NB4 (cell line): ENCODE data around the gene ZSWIM1.

ENCODE experiments used
- DNase-seq: peaks from one replicate; pipeline ENCODE4 v3.0.0; 2010; ENCODE audit warnings: low read depth
- H3K4me3 ChIP-seq: one replicate; pipeline ENCODE4 v1.5.1; 2011; ENCODE audit warnings: mild to moderate bottlenecking, low read depth, low read length, moderate library complexity
- CTCF ChIP-seq: IDR thresholded peaks from one replicate; pipeline ENCODE4 v1.5.1; 2012; ENCODE audit warnings: low read depth, low read length
- MYC ChIP-seq: IDR thresholded peaks from 2 replicates; pipeline ENCODE4 v1.6.1; 2011; ENCODE audit warnings: low read depth, low read length
- POLR2A ChIP-seq: IDR thresholded peaks from 2 replicates; pipeline ENCODE4 v1.6.1; 2011; ENCODE audit warnings: mild to moderate bottlenecking; ENCODE audit not compliant: insufficient read length; ENCODE audit errors: extremely low read depth
- TF ChIP-seq, protein P1 (sequence below): IDR thresholded peaks from 2 replicates; pipeline ENCODE4 v1.6.1; 2011; ENCODE audit warnings: low read depth, low read length

ZSWIM1 gene

GRCh38 chr20:45933266-45934045, 52.4 kb downstream of the ZSWIM1 start:
- peak; percentile 91 for DNase-seq
- TF ChIP-seq MYC (no peak), CTCF (peak; percentile 38)
- H3K4me3 ChIP-seq = peak overlapping the region; percentile 75

DNA sequence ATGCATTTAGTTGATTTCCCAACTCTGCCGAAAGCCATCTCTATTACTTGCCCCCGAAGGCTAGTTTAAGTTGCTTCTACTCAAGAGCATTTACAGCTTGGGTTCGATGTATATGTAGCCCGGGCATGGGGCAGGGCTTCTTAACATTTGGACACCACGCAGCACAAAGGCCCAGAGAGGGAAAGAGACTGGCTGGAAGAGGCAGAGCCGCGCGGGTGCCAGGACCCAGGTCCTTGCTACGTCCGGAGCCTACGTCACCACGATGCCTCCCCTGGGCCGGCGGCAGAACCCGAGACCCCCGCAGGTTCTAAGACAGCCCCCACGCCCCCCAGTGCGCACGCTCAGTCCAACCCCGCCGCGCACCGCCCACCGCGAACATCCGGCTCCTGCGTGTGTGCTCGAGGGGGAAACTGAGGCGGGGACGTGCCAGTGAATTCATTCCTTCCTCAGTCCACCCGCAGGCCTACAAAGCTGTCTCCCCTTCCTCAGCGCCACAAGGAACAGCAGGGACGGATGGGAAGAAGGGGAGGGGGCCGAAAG, 53.1 kb downstream of the ZSWIM1 start:
- peak; percentile 79 for DNase-seq
- no peak for TF ChIP-seq POLR2A
- TF ChIP-seq CTCF = no peak
- TF ChIP-seq, protein P1, sequence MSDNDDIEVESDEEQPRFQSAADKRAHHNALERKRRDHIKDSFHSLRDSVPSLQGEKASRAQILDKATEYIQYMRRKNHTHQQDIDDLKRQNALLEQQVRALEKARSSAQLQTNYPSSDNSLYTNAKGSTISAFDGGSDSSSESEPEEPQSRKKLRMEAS = no peak
- no peak for TF ChIP-seq MYC
- H3K4me3 ChIP-seq = peak overlapping the region; percentile 75
